Choroid plexus epithelial cell (primary cell): ENCODE results near the gene CD300E.
"Not testable (repeated sequence)": the region's sequence is repeated elsewhere in the genome, so short reads cannot be mapped to it uniquely, and the experiment has no call there.

Experiments
- DNase-seq: peaks from one replicate; pipeline ENCODE4 v3.0.0-alpha.2; 2010; ENCODE audit warnings: low read depth
- H3K4me3 ChIP-seq: 2 replicates; pipeline ENCODE4 v1.5.1; 2011; ENCODE audit warnings: low read depth, mild to moderate bottlenecking, control low read depth, low read length, moderate library complexity
- TF ChIP-seq, protein P1 (sequence below): conservative IDR thresholded peaks from 2 replicates; pipeline ENCODE4 v1.5.1; 2011; ENCODE audit warnings: low read depth, mild to moderate bottlenecking, control low read depth, inconsistent platforms, low read length, moderate library complexity

Gene CD300E

DNA sequence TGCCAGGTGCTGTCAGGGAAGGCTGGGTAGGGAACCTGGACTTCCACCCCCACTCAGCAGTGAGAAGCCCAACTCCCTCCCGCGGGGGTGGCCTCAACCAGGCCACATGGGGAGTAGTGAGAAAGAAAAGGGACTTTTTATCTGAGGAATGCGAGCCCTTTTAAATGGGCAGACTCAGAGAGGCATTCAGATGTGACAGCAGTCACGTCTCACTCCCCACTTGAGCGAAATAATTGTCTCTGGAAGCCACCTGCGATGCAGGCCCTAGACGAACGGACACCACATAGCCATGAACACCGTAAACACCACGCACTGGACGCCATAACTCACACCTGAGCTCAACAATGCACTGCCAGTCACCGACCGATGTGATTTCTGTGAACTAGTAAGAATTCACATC, 11.9 kb upstream of the CD300E start:
- TF ChIP-seq, protein P1, sequence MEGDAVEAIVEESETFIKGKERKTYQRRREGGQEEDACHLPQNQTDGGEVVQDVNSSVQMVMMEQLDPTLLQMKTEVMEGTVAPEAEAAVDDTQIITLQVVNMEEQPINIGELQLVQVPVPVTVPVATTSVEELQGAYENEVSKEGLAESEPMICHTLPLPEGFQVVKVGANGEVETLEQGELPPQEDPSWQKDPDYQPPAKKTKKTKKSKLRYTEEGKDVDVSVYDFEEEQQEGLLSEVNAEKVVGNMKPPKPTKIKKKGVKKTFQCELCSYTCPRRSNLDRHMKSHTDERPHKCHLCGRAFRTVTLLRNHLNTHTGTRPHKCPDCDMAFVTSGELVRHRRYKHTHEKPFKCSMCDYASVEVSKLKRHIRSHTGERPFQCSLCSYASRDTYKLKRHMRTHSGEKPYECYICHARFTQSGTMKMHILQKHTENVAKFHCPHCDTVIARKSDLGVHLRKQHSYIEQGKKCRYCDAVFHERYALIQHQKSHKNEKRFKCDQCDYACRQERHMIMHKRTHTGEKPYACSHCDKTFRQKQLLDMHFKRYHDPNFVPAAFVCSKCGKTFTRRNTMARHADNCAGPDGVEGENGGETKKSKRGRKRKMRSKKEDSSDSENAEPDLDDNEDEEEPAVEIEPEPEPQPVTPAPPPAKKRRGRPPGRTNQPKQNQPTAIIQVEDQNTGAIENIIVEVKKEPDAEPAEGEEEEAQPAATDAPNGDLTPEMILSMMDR = no peak
- DNase-seq = no peak

DNA sequence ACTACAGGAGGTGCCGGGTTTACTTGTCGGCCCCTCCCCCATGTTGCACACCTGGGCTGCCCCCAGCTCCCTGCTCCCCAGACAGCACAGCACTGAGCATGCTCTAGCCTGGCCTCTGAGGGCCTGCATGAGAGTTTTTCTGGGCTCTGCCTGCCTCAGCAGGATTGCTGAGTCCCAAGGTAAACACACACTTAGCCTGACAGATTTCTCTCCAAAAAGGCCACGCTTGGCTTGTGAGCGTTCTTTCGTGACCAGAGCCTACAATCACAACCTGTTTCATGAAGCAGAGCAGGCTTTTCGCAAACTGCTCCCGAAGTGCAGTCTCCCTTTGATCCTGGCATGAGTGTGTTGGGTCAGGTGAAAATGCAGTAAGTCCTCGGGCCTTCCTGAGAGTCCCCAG, 9.8 kb upstream of the CD300E start:
- TF ChIP-seq, protein P1 = no peak
- no peak overlapping the region for H3K4me3 ChIP-seq
- no peak for DNase-seq

More for the DNA sequence above, 11.9 kb upstream of the CD300E start:
- H3K4me3 ChIP-seq = no peak overlapping the region

DNA sequence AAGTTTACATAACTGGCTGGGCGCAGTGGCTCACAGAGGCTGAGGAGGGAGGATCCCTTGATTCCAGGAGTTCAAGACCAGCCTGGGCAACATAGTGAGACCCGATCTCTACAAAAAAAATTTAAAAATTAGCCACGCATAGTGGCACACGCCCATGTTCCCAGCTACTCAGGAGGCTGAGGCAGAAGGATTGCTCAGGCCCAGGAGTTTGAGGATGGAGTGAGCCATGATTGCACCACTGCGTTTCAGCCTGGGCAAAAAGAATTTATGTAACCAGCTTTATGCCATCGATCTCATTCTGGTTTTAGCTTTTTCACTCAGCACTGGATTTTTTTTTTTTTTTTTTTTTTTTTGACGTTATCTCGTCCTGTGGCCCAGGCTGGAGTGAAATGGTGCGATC, 9.1 kb upstream of the CD300E start:
- TF ChIP-seq, protein P1 = no peak
- DNase-seq = no peak
- H3K4me3 ChIP-seq = no peak overlapping the region

DNA sequence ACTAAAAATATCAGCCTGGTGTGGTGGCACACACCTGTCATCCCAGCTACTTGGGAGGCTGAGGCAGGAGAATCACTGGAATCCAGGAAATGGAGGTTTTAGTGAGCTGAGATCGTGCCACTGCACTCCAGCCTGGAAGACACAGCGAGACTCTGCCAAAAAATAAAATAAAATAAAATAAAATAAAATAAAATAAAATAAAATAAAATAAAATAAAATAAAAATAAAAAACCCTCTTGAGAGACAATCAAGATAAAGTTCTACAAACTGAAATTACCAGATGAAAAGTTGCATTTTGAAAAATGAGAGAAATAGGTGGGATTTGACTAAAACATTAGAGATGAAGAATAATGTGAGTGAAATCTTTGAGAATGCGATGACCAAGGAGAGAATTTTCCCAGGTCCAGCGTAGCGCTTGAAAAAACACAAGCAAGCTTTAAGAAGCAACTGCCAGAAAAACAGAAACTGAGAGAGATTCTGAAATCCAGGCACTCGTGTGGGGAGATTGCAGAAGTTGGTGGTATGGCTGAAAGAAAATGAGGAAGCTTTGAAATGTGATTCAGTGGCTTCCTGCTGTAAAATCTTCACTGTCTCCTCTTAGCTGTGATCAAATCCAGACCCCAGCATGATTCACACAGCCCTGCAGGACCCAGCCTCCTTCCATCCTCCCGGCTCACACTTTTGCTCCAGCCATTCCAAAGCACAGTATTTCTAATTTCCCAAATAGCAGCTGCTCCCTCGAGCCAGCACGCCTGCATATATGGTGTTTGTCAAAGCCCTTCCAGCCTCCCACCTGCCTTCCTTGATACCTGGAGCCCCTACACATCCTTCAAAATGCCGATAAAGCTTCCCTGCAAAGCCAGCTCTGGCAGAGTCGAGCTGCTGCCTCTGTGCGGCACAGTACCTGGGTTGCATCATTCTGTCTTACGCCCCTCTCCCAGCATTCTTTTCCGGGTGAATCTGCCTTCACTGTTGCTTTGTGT, 8.2 kb upstream of the CD300E start:
- no peak overlapping the region for H3K4me3 ChIP-seq

DNA sequence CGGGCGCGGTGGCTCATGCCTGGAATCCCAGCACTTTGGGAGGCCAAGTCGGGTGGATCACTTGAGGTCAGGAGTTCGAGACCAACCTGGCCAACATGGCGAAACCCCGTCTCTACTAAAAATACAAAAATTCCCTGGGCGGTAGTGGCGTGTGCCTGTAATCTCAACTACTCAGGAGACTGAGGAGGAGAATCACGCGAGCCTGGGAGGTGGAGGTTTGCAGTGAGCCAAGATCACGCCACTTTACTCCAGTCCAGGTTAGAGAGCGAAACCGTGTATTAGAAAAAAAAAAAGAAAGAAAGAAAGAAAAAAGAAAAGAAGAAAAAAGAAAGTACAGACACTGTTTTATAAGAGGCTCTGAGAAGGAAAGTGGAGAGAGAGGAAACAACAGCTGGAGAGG, 6.7 kb upstream of the CD300E start:
- not testable (repeated sequence) for H3K4me3 ChIP-seq, DNase-seq

More for the DNA sequence above, 8.2 kb upstream of the CD300E start:
- peak; percentile 2 for DNase-seq
- TF ChIP-seq, protein P1 = no peak

DNA sequence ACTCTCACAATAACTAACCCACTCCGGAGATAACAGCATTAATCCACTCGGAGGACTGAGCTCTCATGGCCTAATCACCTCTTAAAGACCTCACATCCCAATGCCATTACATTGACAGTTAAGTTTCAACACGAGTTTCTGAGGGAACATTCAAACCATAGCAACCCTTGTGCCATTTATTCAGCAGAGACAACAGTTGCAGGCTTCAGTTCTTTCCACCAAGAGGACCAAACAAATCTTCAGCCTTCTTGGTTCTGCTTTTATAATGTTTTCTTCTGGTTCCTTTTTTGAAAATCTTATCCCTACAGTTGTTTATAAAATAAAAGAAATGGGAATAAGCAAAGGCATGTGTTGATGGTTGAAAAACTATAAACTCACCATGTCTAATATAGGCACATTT, 2.1 kb upstream of the CD300E start:
- TF ChIP-seq, protein P1 = no peak
- no peak overlapping the region for H3K4me3 ChIP-seq
- no peak for DNase-seq

DNA sequence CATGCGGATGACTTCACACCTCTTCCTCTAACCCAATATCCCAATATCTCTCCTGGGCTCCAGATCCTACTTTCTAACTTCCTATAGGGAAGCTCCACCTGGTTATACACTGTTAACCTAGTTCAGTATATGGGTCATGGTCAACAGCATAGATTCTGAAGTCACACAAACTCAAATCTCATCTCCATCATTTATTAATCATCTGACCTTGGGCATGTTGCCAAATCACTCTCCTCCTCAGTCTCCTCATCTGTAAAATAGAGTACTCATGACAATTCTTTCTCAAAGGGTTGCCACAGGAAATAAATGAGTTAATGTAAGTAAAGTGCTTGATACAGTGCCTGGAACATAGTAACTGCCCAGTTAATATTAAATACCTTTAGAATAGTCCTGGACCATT, 593 bp upstream of the CD300E start:
- TF ChIP-seq, protein P1 = no peak

More for the DNA sequence above, 593 bp upstream of the CD300E start:
- no peak for DNase-seq
- H3K4me3 ChIP-seq = no peak overlapping the region
